ENCODE measurements around the gene DNAJA4.

Gene DNAJA4

DNA sequence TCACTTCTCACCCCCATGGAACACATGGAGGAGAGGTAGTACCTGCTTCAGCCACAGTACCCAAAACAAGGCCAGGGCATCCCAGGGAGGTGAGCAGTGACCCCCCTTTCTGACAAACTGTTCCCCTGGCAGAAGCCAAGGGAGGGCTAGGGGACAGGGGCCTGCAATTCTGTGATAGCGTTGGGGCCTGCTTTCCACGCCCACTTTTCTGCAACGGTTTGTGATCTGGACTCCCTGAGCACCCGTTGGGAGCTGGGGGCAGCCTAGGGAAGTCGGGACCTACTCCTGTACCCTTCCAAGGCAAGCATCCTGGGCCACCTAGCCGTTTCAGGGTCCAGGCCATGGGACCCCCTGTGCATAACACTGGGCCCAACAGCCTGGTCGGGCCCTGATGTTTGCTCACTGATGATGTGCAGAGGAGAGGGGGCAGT lies 996 bp upstream of the DNAJA4 start:
- no peak overlapping the region for H2AFZ ChIP-seq (ENCODE audit: low read length)
- no peaks in the 10 kb centered on the region for H3K36me3 ChIP-seq (ENCODE audit: insufficient read depth, low read length)
- H3F3A ChIP-seq (ENCODE audit: low read depth) = no peaks in the 10 kb centered on the region
- H3K4me3 ChIP-seq (ENCODE audit: low read length, poor library complexity, severe bottlenecking) = no peak overlapping the region
- H3K4me2 ChIP-seq (ENCODE audit: low read depth, low read length, poor library complexity, severe bottlenecking) = no peak overlapping the region
- H3K79me2 ChIP-seq (ENCODE audit: insufficient read depth, low read length) = no peaks in the 10 kb centered on the region
- TF ChIP-seq, protein P1, sequence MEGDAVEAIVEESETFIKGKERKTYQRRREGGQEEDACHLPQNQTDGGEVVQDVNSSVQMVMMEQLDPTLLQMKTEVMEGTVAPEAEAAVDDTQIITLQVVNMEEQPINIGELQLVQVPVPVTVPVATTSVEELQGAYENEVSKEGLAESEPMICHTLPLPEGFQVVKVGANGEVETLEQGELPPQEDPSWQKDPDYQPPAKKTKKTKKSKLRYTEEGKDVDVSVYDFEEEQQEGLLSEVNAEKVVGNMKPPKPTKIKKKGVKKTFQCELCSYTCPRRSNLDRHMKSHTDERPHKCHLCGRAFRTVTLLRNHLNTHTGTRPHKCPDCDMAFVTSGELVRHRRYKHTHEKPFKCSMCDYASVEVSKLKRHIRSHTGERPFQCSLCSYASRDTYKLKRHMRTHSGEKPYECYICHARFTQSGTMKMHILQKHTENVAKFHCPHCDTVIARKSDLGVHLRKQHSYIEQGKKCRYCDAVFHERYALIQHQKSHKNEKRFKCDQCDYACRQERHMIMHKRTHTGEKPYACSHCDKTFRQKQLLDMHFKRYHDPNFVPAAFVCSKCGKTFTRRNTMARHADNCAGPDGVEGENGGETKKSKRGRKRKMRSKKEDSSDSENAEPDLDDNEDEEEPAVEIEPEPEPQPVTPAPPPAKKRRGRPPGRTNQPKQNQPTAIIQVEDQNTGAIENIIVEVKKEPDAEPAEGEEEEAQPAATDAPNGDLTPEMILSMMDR (conservative IDR thresholded peaks at IDR 0.05; ENCODE audit: low read length) = no peak
- TF ChIP-seq EZH2phosphoT487 (IDR thresholded peaks at IDR 0.05; ENCODE audit: borderline replicate concordance) = no peak
- no peaks in the 10 kb centered on the region for H4K20me1 ChIP-seq (ENCODE audit: insufficient read depth, low read length, poor library complexity, severe bottlenecking)
- H3K4me1 ChIP-seq (ENCODE audit: insufficient read depth, low read length, poor library complexity, severe bottlenecking) = no peaks in the 10 kb centered on the region
- no peaks in the 10 kb centered on the region for H3K27me3 ChIP-seq (ENCODE audit: insufficient read depth, low read length, poor library complexity, severe bottlenecking)
- no peaks in the 10 kb centered on the region for H3K9me2 ChIP-seq (replicated peaks; ENCODE audit: low read depth, low read length)
- no peaks in the 10 kb centered on the region for H3K9me3 ChIP-seq (ENCODE audit: insufficient read depth, low read depth, low read length)
- H3K9ac ChIP-seq (ENCODE audit: low read depth, low read length, poor library complexity, severe bottlenecking) = no peak overlapping the region

DNA sequence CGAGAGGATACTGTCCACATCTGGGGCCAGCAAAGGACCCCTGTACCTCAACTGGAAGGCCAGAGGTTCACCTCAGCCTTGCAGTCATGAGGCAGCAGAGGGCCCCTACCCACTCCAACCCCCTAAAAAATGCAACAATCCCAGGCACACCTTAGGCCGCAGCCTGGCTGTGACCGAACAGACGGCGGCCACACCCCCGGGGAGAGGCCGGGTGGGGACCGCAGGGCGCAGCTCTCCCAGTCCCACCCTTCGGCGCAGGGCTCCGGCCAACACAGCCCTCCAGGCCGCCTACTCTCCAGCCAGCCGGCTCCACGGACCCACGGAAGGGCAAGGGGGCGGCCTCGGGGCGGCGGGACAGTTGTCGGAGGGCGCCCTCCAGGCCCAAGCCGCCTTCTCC lies 457 bp upstream of the DNAJA4 start:
- H3K79me2 ChIP-seq (ENCODE audit: insufficient read depth, low read length) = no peaks in the 10 kb centered on the region
- no peak overlapping the region for H3K9ac ChIP-seq (ENCODE audit: low read depth, low read length, poor library complexity, severe bottlenecking)
- H3K27me3 ChIP-seq (ENCODE audit: insufficient read depth, low read length, poor library complexity, severe bottlenecking) = no peaks in the 10 kb centered on the region

DNA sequence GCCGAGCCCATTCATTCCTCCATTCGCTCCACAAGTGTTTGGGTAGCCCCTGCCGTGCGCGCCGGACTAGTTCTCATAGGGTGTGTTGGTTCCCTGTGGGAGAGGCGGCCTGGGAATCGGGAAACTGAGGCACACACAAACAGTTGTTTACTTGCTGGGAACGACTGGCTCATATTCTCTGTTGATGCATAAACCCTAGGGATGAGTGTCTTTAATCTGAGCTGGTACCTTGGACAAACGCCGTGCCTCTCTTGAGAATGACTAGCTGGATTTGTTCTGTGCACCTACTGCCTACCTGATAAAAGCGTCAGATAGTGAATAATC lies 737 bp downstream of the DNAJA4 start:
- Histone ChIP-seq H3K9me2 (replicated peaks; ENCODE audit: low read depth, low read length) (no peaks in the 10 kb centered on the region), H3K36me3 (ENCODE audit: insufficient read depth, low read length) (no peaks in the 10 kb centered on the region), H3K27me3 (ENCODE audit: insufficient read depth, low read length, poor library complexity, severe bottlenecking) (no peaks in the 10 kb centered on the region), H3F3A (ENCODE audit: low read depth) (no peaks in the 10 kb centered on the region), H3K4me3 (ENCODE audit: low read length, poor library complexity, severe bottlenecking) (no peak overlapping the region), H3K4me1 (ENCODE audit: insufficient read depth, low read length, poor library complexity, severe bottlenecking) (no peaks in the 10 kb centered on the region), H3K79me2 (ENCODE audit: insufficient read depth, low read length) (no peaks in the 10 kb centered on the region), H3K9ac (ENCODE audit: low read depth, low read length, poor library complexity, severe bottlenecking) (no peak overlapping the region), H3K9me3 (ENCODE audit: insufficient read depth, low read depth, low read length) (no peaks in the 10 kb centered on the region), H2AFZ (ENCODE audit: low read length) (no peak overlapping the region), H3K4me2 (ENCODE audit: low read depth, low read length, poor library complexity, severe bottlenecking) (no peak overlapping the region), H4K20me1 (ENCODE audit: insufficient read depth, low read length, poor library complexity, severe bottlenecking) (no peaks in the 10 kb centered on the region)
- TF ChIP-seq, protein P1 (conservative IDR thresholded peaks at IDR 0.05; ENCODE audit: low read length) = no peak
- TF ChIP-seq EZH2phosphoT487 (IDR thresholded peaks at IDR 0.05; ENCODE audit: borderline replicate concordance) = no peak

More for the DNA sequence above, 457 bp upstream of the DNAJA4 start:
- Histone ChIP-seq H3K4me2 (ENCODE audit: low read depth, low read length, poor library complexity, severe bottlenecking) (no peak overlapping the region), H3K9me2 (replicated peaks; ENCODE audit: low read depth, low read length) (no peaks in the 10 kb centered on the region), H3K4me3 (ENCODE audit: low read length, poor library complexity, severe bottlenecking) (no peak overlapping the region), H3K4me1 (ENCODE audit: insufficient read depth, low read length, poor library complexity, severe bottlenecking) (no peaks in the 10 kb centered on the region), H3K36me3 (ENCODE audit: insufficient read depth, low read length) (no peaks in the 10 kb centered on the region), H3K9me3 (ENCODE audit: insufficient read depth, low read depth, low read length) (no peaks in the 10 kb centered on the region), H3F3A (ENCODE audit: low read depth) (no peaks in the 10 kb centered on the region), H4K20me1 (ENCODE audit: insufficient read depth, low read length, poor library complexity, severe bottlenecking) (no peaks in the 10 kb centered on the region), H2AFZ (ENCODE audit: low read length) (no peak overlapping the region)
- TF ChIP-seq, protein P1 (conservative IDR thresholded peaks at IDR 0.05; ENCODE audit: low read length) = no peak

All from Loucy (cell line).